Pancreas (tissue), 10 donors: Measurements from ENCODE around the gene CD163L1. TPM values are rescaled to one million over a fixed set of nuclear protein-coding genes. Genes with fewer than 3 reads are reported as not detected.
A peak's percentile ranks its signal among the peaks of the same experiment; 100 is the strongest.

Experiments used
- ATAC-seq, 4 donors: fragments of 200-7000 bp; cut with Tn5 transposase; one replicate each; pipeline versions ENCODE4 v1.8.0 to v1.9.1; 2020; ENCODE audit warnings: mild to moderate bottlenecking in 4 of 4, moderate library complexity in 4 of 4
- DNase-seq, 6 donors: peaks; one replicate each; pipeline ENCODE4 v3.0.0-alpha.2; 2020
- FAIRE-seq: peaks from 2 replicates; lab custom pipeline; 2012; peaks lifted over from hg19 to GRCh38; lab: Jason Lieb, UNC
- H3K27ac ChIP-seq, 4 donors: fragments of 200-600 bp; sonication (generic); 1 replicate in 3 of 4; 2 replicates in 1 of 4; pipeline versions ENCODE4 v1.5.0 to v1.8.0; 2020
- H3K27me3 ChIP-seq, 4 donors: fragments of 200-600 bp; one replicate each; pipeline ENCODE4 v1.8.0; 2021
- H3K36me3 ChIP-seq, 3 donors: fragments of 200-600 bp; sonication (generic) in 1 of 3; one replicate each; pipeline versions ENCODE4 v1.5.0 to v1.8.0; 2020 to 2021
- H3K4me1 ChIP-seq, 3 donors: fragments of 200-600 bp; one replicate each; pipeline ENCODE4 v1.8.0; 2021
- H3K4me3 ChIP-seq, 4 donors: fragments of 200-600 bp; sonication (generic) in 2 of 4; one replicate each; pipeline versions ENCODE4 v1.5.0 to v1.8.0; 2020 to 2021
- H3K9me3 ChIP-seq, 4 donors: fragments of 200-600 bp; one replicate each; pipeline ENCODE4 v1.8.0; 2021
- WGBS, 2 donors: extraction: QIAGEN DNeasy Blood & Tissue Kit; methylation state at CpG; one replicate each; pipeline ENCODE4 v1.1.7; 2013; 5-methylcytosine and 5-hydroxymethylcytosine counted together
- intact Hi-C, 3 donors: fragments of 100-400 bp; cut with DNase I; formaldehyde crosslinking; loops; one replicate each; pipeline versions ENCODE4 v1.11.1 to v1.14.2; 2022
- polyA plus RNA-seq, 2 donors: library from polyadenylated mRNA; stranded (reverse); fragments of 200-250 nt; gene quantifications; one replicate each; pipeline ENCODE4 v1.2.3, GENCODE V29; 2013
- total RNA-seq, 6 donors: library from RNA; stranded (reverse); fragmentation: NEBNext Ultra II Directional in 4 of 6; extraction: Animal tissue kit (Norgen Biotek cat#: 25700) in 4 of 6; gene quantifications; one replicate each; pipeline versions ENCODE4 v1.2.1 to v1.2.4, GENCODE V29; 2021 to 2023
- TF ChIP-seq, protein P1 (sequence below), 4 donors: fragments of 200-600 bp; sonication (generic) in 3 of 4; IDR thresholded peaks; one replicate each; pipeline versions ENCODE4 v1.5.0 to v1.8.0; 2021; ENCODE audit warnings: antibody characterized with exemption in 4 of 4
- donor health status: healthy with polysubstance abuse.
- donor health status: DM: no; HTN: no; CAD: no; lungs with moderate emphysema.
- donor health status: DM: no; HTN: no; CAD: no.
- donor health status: control.
- donor health status: control.
- donor health status: Bipolar disorder and iron deficiency.
- donor health status: DM: yes; HTN: yes; CAD: no.
- donor health status: DM: no; HTN: no; CAD: no.
- donor health status: DM: no; HTN: no; CAD: no.
- donor health status: DM: yes; HTN: yes; CAD: no.

The CD163L1 gene
- total and polyA plus RNA-seq, 8 donors, result 0.43 to 3.8 (median 1.2) TPM

DNA sequence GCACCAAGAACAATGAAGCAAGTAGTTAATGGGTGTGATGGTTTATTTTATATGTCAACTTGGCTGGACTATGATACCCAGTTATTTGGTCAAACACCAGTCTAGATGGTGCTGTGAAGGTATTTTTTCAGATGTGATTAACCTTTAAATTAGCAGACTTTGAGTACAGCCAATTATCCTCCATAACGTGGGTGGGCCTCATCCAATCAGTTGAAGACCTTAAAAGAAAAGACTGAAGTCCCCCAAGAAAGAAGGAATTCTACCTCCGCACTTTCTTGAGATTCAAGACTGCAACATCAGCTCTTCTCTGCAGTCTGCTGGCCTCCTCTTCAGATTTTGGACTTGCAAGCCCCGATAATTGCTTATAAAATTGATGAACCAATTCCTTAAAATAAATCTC is 47.5 kb downstream of the CD163L1 start:
- Histone ChIP-seq H3K4me1 (no peaks in the 10 kb centered on the region), H3K27ac (no peak overlapping the region), H3K4me3 (no peak overlapping the region), H3K9me3 (no peaks in the 10 kb centered on the region), H3K27me3 (peaks cover 0 to 4% (median under 1%) of the 10 kb centered on the region in 4 donors), H3K36me3 (no peaks in the 10 kb centered on the region)
- no peak for DNase-seq
- FAIRE-seq, result no peak
- 78 to 85% methylated on average over 3 of the region's 3 CpGs for WGBS, 2 donors
- ATAC-seq, result no peak
- TF ChIP-seq, protein P1, sequence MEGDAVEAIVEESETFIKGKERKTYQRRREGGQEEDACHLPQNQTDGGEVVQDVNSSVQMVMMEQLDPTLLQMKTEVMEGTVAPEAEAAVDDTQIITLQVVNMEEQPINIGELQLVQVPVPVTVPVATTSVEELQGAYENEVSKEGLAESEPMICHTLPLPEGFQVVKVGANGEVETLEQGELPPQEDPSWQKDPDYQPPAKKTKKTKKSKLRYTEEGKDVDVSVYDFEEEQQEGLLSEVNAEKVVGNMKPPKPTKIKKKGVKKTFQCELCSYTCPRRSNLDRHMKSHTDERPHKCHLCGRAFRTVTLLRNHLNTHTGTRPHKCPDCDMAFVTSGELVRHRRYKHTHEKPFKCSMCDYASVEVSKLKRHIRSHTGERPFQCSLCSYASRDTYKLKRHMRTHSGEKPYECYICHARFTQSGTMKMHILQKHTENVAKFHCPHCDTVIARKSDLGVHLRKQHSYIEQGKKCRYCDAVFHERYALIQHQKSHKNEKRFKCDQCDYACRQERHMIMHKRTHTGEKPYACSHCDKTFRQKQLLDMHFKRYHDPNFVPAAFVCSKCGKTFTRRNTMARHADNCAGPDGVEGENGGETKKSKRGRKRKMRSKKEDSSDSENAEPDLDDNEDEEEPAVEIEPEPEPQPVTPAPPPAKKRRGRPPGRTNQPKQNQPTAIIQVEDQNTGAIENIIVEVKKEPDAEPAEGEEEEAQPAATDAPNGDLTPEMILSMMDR (IDR thresholded peaks at IDR 0.05), result no peak
- intact Hi-C loops, result no loop called here

DNA sequence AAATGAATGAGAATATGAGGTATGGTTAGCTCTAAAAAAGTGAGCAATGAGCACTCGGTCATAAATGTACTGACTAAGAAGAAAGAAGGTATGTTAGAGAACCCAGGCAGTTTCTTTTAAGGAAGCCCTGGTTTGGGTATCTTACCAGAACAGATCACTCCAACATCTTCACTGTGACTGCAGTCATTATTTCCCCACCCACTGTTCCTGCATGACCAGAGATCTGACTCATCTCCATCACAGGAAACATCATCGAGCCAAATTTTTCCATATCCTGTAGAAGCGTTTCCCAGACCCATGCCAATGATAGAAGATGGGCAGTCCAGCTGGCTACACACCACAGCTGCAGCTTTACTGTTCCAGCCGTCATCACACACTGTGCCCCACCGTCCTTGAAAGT is 48.0 kb downstream of the CD163L1 start:
- H3K27ac ChIP-seq, result no peak overlapping the region
- peaks cover 0 to 1% (median 0%) of the 10 kb centered on the region in 4 donors for H3K27me3 ChIP-seq
- no peak for FAIRE-seq
- no peaks in the 10 kb centered on the region for H3K4me1 ChIP-seq
- TF ChIP-seq, protein P1 (IDR thresholded peaks at IDR 0.05), result no peak
- H3K36me3 ChIP-seq, result no peaks in the 10 kb centered on the region
- 55 to 68% methylated on average over 5 of the region's 5 CpGs for WGBS, 2 donors
- ATAC-seq, result no peak
- no peak for DNase-seq
- H3K4me3 ChIP-seq, result no peak overlapping the region
- intact Hi-C loops, result no loop called here
- no peaks in the 10 kb centered on the region for H3K9me3 ChIP-seq

DNA sequence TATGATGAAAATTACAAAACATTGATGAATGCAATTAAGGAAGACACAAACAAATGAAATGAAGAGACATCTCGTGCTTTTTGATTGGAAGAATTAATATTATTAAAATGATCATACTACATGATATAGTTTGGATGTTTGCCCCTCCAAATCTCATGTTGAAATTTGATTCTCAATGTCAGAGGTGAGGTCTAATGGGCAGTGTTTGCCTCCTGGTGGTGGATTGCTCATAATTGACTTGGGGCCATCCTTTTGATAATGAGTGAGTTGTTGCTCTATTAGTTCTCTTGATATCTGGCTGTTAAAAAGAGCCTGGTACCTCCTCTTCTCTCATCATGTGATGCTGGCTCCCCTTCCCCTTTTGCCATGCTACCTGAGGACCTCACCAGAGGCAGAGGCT is 56.7 kb downstream of the CD163L1 start:
- ATAC-seq (no peak), DNase-seq (no peak), FAIRE-seq (no peak)
- Histone ChIP-seq H3K4me3 (no peak overlapping the region), H3K4me1 (no peaks in the 10 kb centered on the region), H3K27ac (no peak overlapping the region), H3K27me3 (no peaks in the 10 kb centered on the region), H3K36me3 (no peaks in the 10 kb centered on the region), H3K9me3 (no peaks in the 10 kb centered on the region)
- TF ChIP-seq, protein P1 (IDR thresholded peaks at IDR 0.05), result no peak
- 41 to 62% methylated on average over 1 of the region's 1 CpG for WGBS, 2 donors
- intact Hi-C loops, result no loop called here

DNA sequence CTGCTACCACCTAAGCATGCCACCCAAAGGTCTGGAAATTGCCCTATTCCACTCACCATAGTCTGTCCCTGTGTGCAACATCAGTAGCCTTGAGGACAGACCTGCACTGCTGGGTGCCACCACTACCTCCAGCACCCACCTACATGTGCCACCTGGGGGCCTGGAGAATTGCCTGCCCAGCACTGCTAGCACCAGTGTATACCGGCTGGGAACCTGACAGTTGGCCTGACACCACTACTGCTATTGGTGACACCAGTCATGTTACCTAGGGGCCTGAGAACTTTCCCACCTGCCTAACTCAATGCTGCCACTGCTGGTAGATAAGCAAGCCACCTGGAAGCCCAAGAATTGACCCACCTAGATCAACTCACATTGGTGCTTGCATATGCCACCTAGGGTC is 60.8 kb downstream of the CD163L1 start:
- WGBS, 2 donors, result 35 to 38% methylated on average over 1 of the region's 1 CpG
- H3K4me1 ChIP-seq, result no peaks in the 10 kb centered on the region
- no peak overlapping the region for H3K4me3 ChIP-seq
- no peaks in the 10 kb centered on the region for H3K36me3 ChIP-seq
- DNase-seq (peak in 4 of 6 donors; percentile 35 to 75 (median 54)), ATAC-seq (peak; percentile 62 to 96 (median 84)), FAIRE-seq (no peak)
- TF ChIP-seq, protein P1 (IDR thresholded peaks at IDR 0.05), result no peak
- H3K27me3 ChIP-seq, result no peaks in the 10 kb centered on the region
- H3K27ac ChIP-seq, result no peak overlapping the region
- intact Hi-C loops, result no loop called here
- H3K9me3 ChIP-seq, result no peaks in the 10 kb centered on the region

DNA sequence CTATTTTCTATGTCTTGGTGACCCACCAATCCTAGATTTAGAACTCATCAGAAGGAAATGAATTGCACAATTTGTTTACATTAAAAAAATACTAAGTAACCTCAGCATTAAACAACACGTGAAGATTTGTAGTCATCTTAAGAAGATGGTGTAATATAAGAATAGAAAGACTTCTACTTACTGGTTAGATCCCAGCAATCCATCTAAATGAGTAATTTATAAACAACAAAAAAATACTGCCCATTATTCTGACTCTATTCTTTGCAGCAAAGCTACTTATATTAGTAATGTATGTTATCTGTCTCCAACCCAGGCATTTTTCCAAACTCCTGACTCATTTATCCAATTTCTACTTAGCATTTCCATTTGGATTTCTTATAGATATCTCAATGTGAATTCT is 67.8 kb downstream of the CD163L1 start:
- Histone ChIP-seq H3K9me3 (no peaks in the 10 kb centered on the region), H3K4me1 (no peaks in the 10 kb centered on the region), H3K36me3 (no peaks in the 10 kb centered on the region), H3K27ac (no peak overlapping the region), H3K4me3 (no peak overlapping the region), H3K27me3 (no peaks in the 10 kb centered on the region)
- no peak for FAIRE-seq
- ATAC-seq, result no peak
- intact Hi-C loops, result no loop called here
- WGBS, 2 donors, result 52 to 57% methylated on average over 1 of the region's 1 CpG
- no peak for DNase-seq
- TF ChIP-seq, protein P1 (IDR thresholded peaks at IDR 0.05), result no peak
